SH-SY5Y (cell line): ENCODE data around the gene LAMA3.

ENCODE experiments used
- GATA2 ChIP-seq: IDR thresholded peaks from 2 replicates; pipeline ENCODE4 v1.6.1; 2011; ENCODE audit warnings: mild to moderate bottlenecking, low read depth, low read length
- GATA3 ChIP-seq: IDR thresholded peaks from 2 replicates; pipeline ENCODE4 v1.6.1; 2011; ENCODE audit warnings: low read depth, mild to moderate bottlenecking, low read length, moderate library complexity

DNA sequence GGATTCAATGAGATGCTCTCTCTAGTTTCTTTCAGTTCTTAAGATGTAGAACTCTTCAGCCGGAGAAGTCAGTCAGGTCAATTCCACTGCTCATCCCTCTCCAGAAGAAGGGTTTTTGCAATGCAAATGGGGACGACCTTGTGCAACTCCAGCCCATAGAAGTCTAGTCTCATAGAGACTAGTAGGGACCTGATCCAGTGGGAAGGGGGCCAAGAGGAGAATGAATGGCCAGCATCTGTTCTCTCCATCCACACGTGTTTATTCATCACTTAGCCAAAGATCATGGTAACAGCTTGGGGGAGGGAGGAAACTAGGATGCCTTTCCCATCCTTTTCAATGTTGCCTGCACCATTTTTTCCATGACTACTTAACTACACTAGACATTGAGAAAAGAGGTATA is 120.2 kb downstream of the LAMA3 start:
- TF ChIP-seq GATA2 (no peak), GATA3 (no peak)
